ENCODE measurements around the gene PROM2. TPM values are rescaled to one million over a fixed set of nuclear protein-coding genes. Genes with fewer than 3 reads are reported as not detected.

The PROM2 gene
- total and polyA plus RNA-seq, 2 donors (not counting 3 experiments of a cell fraction or from before 2014, with no cell fraction given), result 0.39 to 0.60 TPM

GRCh38 chr2:95301876-95302641 lies 27.8 kb downstream of the PROM2 start:
- H3K4me3 ChIP-seq (replicated peaks in 1 of 3; ENCODE audit: insufficient read depth in 1 of 3, low read depth in 1 of 3, low read length in 3 of 3), result no peak overlapping the region
- no TSS peak for BruUV-seq (replicated peaks)
- no peak overlapping the region for H3K27ac ChIP-seq (ENCODE audit: insufficient read depth, low read depth, low read length)
- H3K9me1 ChIP-seq (replicated peaks; ENCODE audit: control insufficient read depth, extremely low read depth, insufficient read depth, low read length), result no peaks in the 10 kb centered on the region
- no peaks in the 10 kb centered on the region for H3K4me1 ChIP-seq (ENCODE audit: control insufficient read depth, extremely low read depth, insufficient read depth, low read length)
- CTCF ChIA-PET, result no interaction called here
- DNase-seq (ENCODE audit: low read depth, low spot score), result no peak
- no peaks in the 10 kb centered on the region for H3K9me3 ChIP-seq (replicated peaks; ENCODE audit: control insufficient read depth, insufficient read depth, low read length)
- no peaks in the 10 kb centered on the region for H3K79me2 ChIP-seq (ENCODE audit: control insufficient read depth, insufficient read depth, low read length)
- H4K20me1 ChIP-seq (replicated peaks; ENCODE audit: control insufficient read depth, extremely low read depth, insufficient read depth, low read length), result no peaks in the 10 kb centered on the region
- no peaks in the 10 kb centered on the region for H3K27me3 ChIP-seq (ENCODE audit: control insufficient read depth in 2 of 2, insufficient read depth in 2 of 2, low read length in 2 of 2)
- TF ChIP-seq POLR2AphosphoS5 (IDR thresholded peaks at IDR 0.05; ENCODE audit: insufficient read depth, low read depth, low read length) (no peak), GATA2 (IDR thresholded peaks at IDR 0.05; ENCODE audit: insufficient read depth, insufficient read length, low read depth, low read length) (no peak), CTCF (IDR thresholded peaks at IDR 0.05; ENCODE audit: extremely low read depth in 1 of 2, insufficient read depth in 1 of 2, low read depth in 1 of 2, low read length in 2 of 2) (no peak), MAX (IDR thresholded peaks at IDR 0.05; ENCODE audit: insufficient read depth, insufficient read length) (no peak), JUN (IDR thresholded peaks at IDR 0.05; ENCODE audit: borderline replicate concordance, insufficient read depth, insufficient read length, low read depth) (no peak)
- H3K9ac ChIP-seq (replicated peaks; ENCODE audit: extremely low read depth, insufficient read depth, low read length), result no peak overlapping the region
- POLR2A ChIA-PET, result no interaction called here
- dilution Hi-C loops (cut with MboI; ENCODE audit: extremely low pct_ligation_motif_present, low sequenced_read_pairs) (no loop called here), intact Hi-C loops (cut with micrococcal nuclease) (no loop called here)
- FAIRE-seq, result no peak
- H3K36me3 ChIP-seq (ENCODE audit: control insufficient read depth in 2 of 2, extremely low read depth in 1 of 2, insufficient read depth in 2 of 2, low read length in 2 of 2), result no peaks in the 10 kb centered on the region
- H3K4me2 ChIP-seq (ENCODE audit: insufficient read depth, low read length), result no peak overlapping the region
- H2AFZ ChIP-seq (ENCODE audit: low read depth, low read length), result no peak overlapping the region
